ENCODE measurements around the gene SLC22A3. TPM values are rescaled to one million over a fixed set of nuclear protein-coding genes. Genes with fewer than 3 reads are reported as not detected.
A peak's percentile ranks its signal among the peaks of the same experiment; 100 is the strongest.

The SLC22A3 gene
- total and polyA plus RNA-seq, 2 of the 13 experiments (the other 11 are each of a cell fraction or from before 2014, with no cell fraction given), result 12.0 to 31.5 TPM

- TF ChIP-seq NRL (CRISPR knock-in tag; IDR thresholded peaks at IDR 0.05; ENCODE audit: borderline replicate concordance) (no peak), MIER3 (CRISPR knock-in tag; IDR thresholded peaks at IDR 0.05; ENCODE audit: borderline replicate concordance) (0 out of 2 replicates have a peak, but pooled peaks have one; percentile 35)
Observed at GRCh38 chr6:160455541-160456213, 107.5 kb downstream of the SLC22A3 start (continued).

- Histone ChIP-seq H3K79me2 (ENCODE audit: insufficient read depth, low read length) (no peaks in the 10 kb centered on the region), H3K9ac (ENCODE audit: insufficient read depth, low read depth, low read length) (no peak overlapping the region), H4K20me1 (ENCODE audit: insufficient read depth, low read length) (no peaks in the 10 kb centered on the region), H3K27me3 (ENCODE audit: control insufficient read depth in 1 of 2, insufficient read depth in 2 of 2, low read length in 2 of 2) (no peaks in the 10 kb centered on the region), H3K4me3 (replicated peaks in 1 of 3; ENCODE audit: insufficient read depth in 1 of 3, low read depth in 2 of 3, low read length in 3 of 3) (no peak overlapping the region), H3K9me3 (ENCODE audit: low read length) (no peaks in the 10 kb centered on the region), H3K36me3 (replicated peaks in 1 of 2; ENCODE audit: control insufficient read depth in 1 of 2, insufficient read depth in 2 of 2, low read length in 2 of 2) (peaks cover 0 to 4% of the 10 kb centered on the region in 2 experiments; a peak in 1 of 5 replicates), H3K27ac (ENCODE audit: extremely low read length, insufficient read depth, low read length) (no peak overlapping the region), H2AFZ (ENCODE audit: low read length) (no peak overlapping the region), H3K4me2 (ENCODE audit: low read depth, low read length) (no peak overlapping the region), H3K4me1 (ENCODE audit: insufficient read depth, low read length) (peaks cover 8% of the 10 kb centered on the region)
- ATAC-seq, result no peak; the same call in 1 of the 3 replicates
- WGBS (ENCODE audit: low lambda C conversion rate), result 32% methylated on average over 3 of the region's 3 CpGs
- POLR2A ChIA-PET, result interaction anchor here (1.0 kb wide), 1 partner anchor 318 kb away, joined by 3 read pairs; no protein-coding TSS in a partner anchor
- FAIRE-seq, result no peak
- no TSS peak for BruUV-seq (replicated peaks)
- intact Hi-C loops (cut with micrococcal nuclease; ENCODE audit: unreplicated experiment) (loop anchor here (1.0 to 5.0 kb wide), 5 partner anchors 79 to 593 kb away; partner anchors contain the start of gene SLC22A3), in situ Hi-C loops (cut with HindIII; ENCODE audit: extremely low pct_ligation_motif_present, low pct_unique_long_range_greater_than_20kb) (loop anchor here (5.0 kb wide), 3 partner anchors 314 to 589 kb away; no protein-coding TSS in a partner anchor)
- no peak for DNase-seq (ENCODE audit: low spot score)
- CTCF ChIA-PET (ENCODE audit: low intra/inter-chr PET ratio, low total read pairs), result interaction anchor here (0.7 to 3.4 kb wide), 6 partner anchors 158 to 593 kb away, joined by 3 to 23 read pairs (median 7); no protein-coding TSS in a partner anchor
- TF ChIP-seq HDAC2 (CRISPR knock-in tag; IDR thresholded peaks at IDR 0.05) (no peak), ELK4 (CRISPR knock-in tag; IDR thresholded peaks at IDR 0.05; ENCODE audit: borderline replicate concordance) (no peak), REPIN1 (CRISPR knock-in tag; IDR thresholded peaks at IDR 0.05; ENCODE audit: borderline replicate concordance, low read depth) (peak; percentile 1; the same call in 1 of the 2 replicates), SMC3 (IDR thresholded peaks at IDR 0.05; ENCODE audit: low read length) (no peak), ZNF709 (CRISPR knock-in tag; IDR thresholded peaks at IDR 0.05) (no peak), BCL3 (CRISPR knock-in tag; IDR thresholded peaks at IDR 0.05) (no peak), ZBTB46 (CRISPR knock-in tag; IDR thresholded peaks at IDR 0.05; ENCODE audit: borderline replicate concordance) (no peak), HIVEP1 (CRISPR knock-in tag; IDR thresholded peaks at IDR 0.05) (no peak), TERF1 (CRISPR knock-in tag; IDR thresholded peaks at IDR 0.05) (no peak), ZSCAN22 (CRISPR knock-in tag; IDR thresholded peaks at IDR 0.05) (no peak), ZNF660 (CRISPR knock-in tag; IDR thresholded peaks at IDR 0.05; ENCODE audit: borderline replicate concordance, low read depth) (no peak), ARHGAP35 (CRISPR knock-in tag; IDR thresholded peaks at IDR 0.05; ENCODE audit: borderline replicate concordance) (0 out of 2 replicates have a peak, but pooled peaks have one; percentile 43)
Observed at GRCh38 chr6:160456214-160456546, 108.0 kb downstream of the SLC22A3 start.

All from HepG2 (cell line).